Fibroblast of skin of back (primary cell): ENCODE measurements around the gene TMEM26.
A peak's percentile ranks its signal among the peaks of the same experiment; 100 is the strongest.
"Not testable (repeated sequence)": the region's sequence is repeated elsewhere in the genome, so short reads cannot be mapped to it uniquely, and the experiment has no call there.

Source experiments
- DNase-seq: peaks from one replicate; pipeline ENCODE4 v3.0.0-alpha.2; 2013

The TMEM26 gene

GRCh38 chr10:61398366-61399129, 54.6 kb downstream of the TMEM26 start:
- DNase-seq = peak; percentile 42

- DNase-seq = no peak
Measured at GRCh38 chr10:61397175-61397986, 55.8 kb downstream of the TMEM26 start.

- DNase-seq = no peak
Measured at GRCh38 chr10:61391281-61391680, 61.9 kb downstream of the TMEM26 start.

GRCh38 chr10:61390851-61391250, 62.3 kb downstream of the TMEM26 start:
- no peak for DNase-seq

GRCh38 chr10:61389887-61390286, 63.3 kb downstream of the TMEM26 start:
- no peak for DNase-seq

GRCh38 chr10:61388986-61389385, 64.2 kb downstream of the TMEM26 start:
- not testable (repeated sequence) for DNase-seq

- DNase-seq = no peak
Measured at GRCh38 chr10:61385231-61386001, 67.8 kb downstream of the TMEM26 start.

GRCh38 chr10:61381153-61381552, 72.0 kb downstream of the TMEM26 start:
- not testable (repeated sequence) for DNase-seq

GRCh38 chr10:61378865-61379264, 74.3 kb downstream of the TMEM26 start:
- no peak for DNase-seq

GRCh38 chr10:61376908-61377368, 76.2 kb downstream of the TMEM26 start:
- no peak for DNase-seq

GRCh38 chr10:61376377-61376776, 76.8 kb downstream of the TMEM26 start:
- no peak for DNase-seq

GRCh38 chr10:61366365-61366764, 86.8 kb downstream of the TMEM26 start:
- DNase-seq = no peak

GRCh38 chr10:61364619-61365018, 88.6 kb downstream of the TMEM26 start:
- DNase-seq = no peak

GRCh38 chr10:61363006-61363405, 90.2 kb downstream of the TMEM26 start:
- no peak for DNase-seq

GRCh38 chr10:61359452-61359851, 93.7 kb downstream of the TMEM26 start:
- no peak for DNase-seq

GRCh38 chr10:61357687-61358086, 95.5 kb downstream of the TMEM26 start:
- DNase-seq = no peak
